ENCODE data around the gene MAD1L1.

DNA sequence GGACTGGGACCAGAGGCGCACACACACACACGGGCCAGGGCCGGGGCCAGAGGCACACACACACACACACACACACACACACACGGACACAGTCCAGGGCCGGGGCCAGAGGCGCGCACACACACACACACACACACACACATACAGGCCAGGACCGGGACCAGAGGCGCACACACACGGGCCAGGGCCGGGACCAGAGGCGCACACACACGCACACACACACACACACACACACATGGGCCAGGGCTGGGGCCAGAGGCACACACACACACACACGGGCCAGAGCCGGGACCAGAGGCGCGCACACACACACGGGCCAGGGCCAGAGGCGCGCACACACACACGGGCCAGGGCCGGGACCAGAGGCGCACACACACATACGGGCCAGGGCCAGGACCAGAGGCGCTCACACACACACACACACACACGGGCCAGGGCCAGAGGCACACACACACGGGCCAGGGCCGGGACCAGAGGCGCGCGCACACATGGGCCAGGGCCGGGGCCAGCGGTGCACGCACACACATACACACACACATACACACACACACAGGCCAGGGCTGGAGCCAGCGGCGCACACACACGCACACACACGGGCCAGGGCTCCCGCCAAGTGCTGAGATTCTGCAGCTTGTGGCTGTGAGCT lies 293.8 kb downstream of the MAD1L1 start:
- TF ChIP-seq FOXP2 (optimal IDR thresholded peaks at IDR 0.05; ENCODE audit: control extremely low read depth, extremely low read length, insufficient read depth): no peak
- no peak for TF ChIP-seq EZH2 (IDR thresholded peaks at IDR 0.05)
